CD4-positive, alpha-beta T cell (primary cell): ENCODE measurements around the gene EPB41L4A. TPM values are rescaled to one million over a fixed set of nuclear protein-coding genes. Genes with fewer than 3 reads are reported as not detected.

Experiments used
- ATAC-seq: fragments of 200-7000 bp; cut with Tn5 transposase; one replicate; pipeline ENCODE4 v1.10.0; 2022; ENCODE audit warnings: mild to moderate bottlenecking; ENCODE audit not compliant: poor library complexity
- CTCF ChIA-PET: fragments of 350-600 bp; sonication (Branson Sonifier 250); formaldehyde crosslinking; loops from one replicate; lab custom pipeline; 2021; ENCODE audit warnings: antibody characterized with exemption, inconsistent platforms; lab: Charles Lee
- POLR2A ChIA-PET: fragments of 350-600 bp; sonication (Branson Sonifier 250); formaldehyde crosslinking; loops from one replicate; lab custom pipeline; 2021; ENCODE audit warnings: antibody characterized with exemption, inconsistent platforms; lab: Charles Lee
- DNase-seq, 14 experiments: peaks; one replicate each; pipeline ENCODE4 v3.0.0-alpha.2; 2013 to 2020; ENCODE audit warnings: mixed read lengths in 2 of 14
- H3K27ac ChIP-seq, 2 donors: one replicate each; pipeline versions ENCODE4 v1.5.1 to v1.7.0; 2013; ENCODE audit warnings: low read length in 2 of 2, low read depth in 1 of 2, mild to moderate bottlenecking in 1 of 2
- H3K27me3 ChIP-seq, 2 experiments: 1 replicate in 1 of 2; 2 replicates in 1 of 2; pipeline versions ENCODE4 v1.6.1 to v1.7.0; 2013; ENCODE audit warnings: low read length in 2 of 2, control low read depth in 1 of 2, mild to moderate bottlenecking in 1 of 2, moderate library complexity in 1 of 2; ENCODE audit not compliant: insufficient read depth in 2 of 2, control insufficient read depth in 1 of 2
- H3K36me3 ChIP-seq: one replicate; pipeline ENCODE4 v1.6.1; 2013; ENCODE audit warnings: low read length, control low read depth; ENCODE audit not compliant: insufficient read depth
- H3K4me1 ChIP-seq: one replicate; pipeline ENCODE4 v1.6.1; 2013; ENCODE audit warnings: low read length, control low read depth; ENCODE audit not compliant: insufficient read depth
- H3K4me3 ChIP-seq: one replicate; pipeline ENCODE4 v1.5.1; 2013; ENCODE audit warnings: mild to moderate bottlenecking, low read length, moderate library complexity
- H3K9me3 ChIP-seq, 2 experiments: 1 replicate in 1 of 2; 2 replicates in 1 of 2; pipeline versions ENCODE4 v1.6.1 to v1.7.0; 2013; ENCODE audit warnings: low read length in 2 of 2, mild to moderate bottlenecking in 2 of 2, control low read depth in 1 of 2, moderate library complexity in 1 of 2; ENCODE audit not compliant: control insufficient read depth in 1 of 2, insufficient read depth in 1 of 2
- H3K27ac Mint-ChIP-seq: one replicate; pipeline ENCODE4 v1.8.0; 2020; ENCODE audit warnings: mixed read lengths
- H3K27me3 Mint-ChIP-seq: one replicate; pipeline ENCODE4 v1.8.0; 2021; ENCODE audit warnings: mixed read lengths
- H3K36me3 Mint-ChIP-seq: one replicate; pipeline ENCODE4 v1.8.0; 2021; ENCODE audit warnings: low read depth, mixed read lengths
- H3K4me1 Mint-ChIP-seq: one replicate; pipeline ENCODE4 v1.8.0; 2021; ENCODE audit warnings: low read depth, mixed read lengths
- H3K4me3 Mint-ChIP-seq: one replicate; pipeline ENCODE4 v1.8.0; 2020; ENCODE audit warnings: mild to moderate bottlenecking, mixed read lengths
- H3K9me3 Mint-ChIP-seq: one replicate; pipeline ENCODE4 v1.8.0; 2020; ENCODE audit warnings: mixed read lengths
- intact Hi-C, 2 experiments: fragments of 100-400 bp; cut with DNase I in 1 of 2; cut with micrococcal nuclease in 1 of 2; formaldehyde crosslinking; loops; one replicate each; pipeline versions ENCODE4 v1.15.1 to v1.9.0; 2023 to 2025; cut with DNase I, micrococcal nuclease
- total RNA-seq, 174 experiments: library from RNA in 2 of 174; stranded (reverse) in 2 of 174; gene quantifications; one replicate each; pipeline ENCODE4 v1.2.3 and lab custom pipeline; 2021 to 2026
- TF ChIP-seq, protein P1 (sequence below): fragments of 200-600 bp; IDR thresholded peaks from one replicate; pipeline ENCODE4 v1.8.0; 2022; ENCODE audit warnings: antibody characterized with exemption, mild to moderate bottlenecking

Gene EPB41L4A
- total RNA-seq, 2 experiments from 2014 or later, result 0.08 TPM; not detected in 1

DNA sequence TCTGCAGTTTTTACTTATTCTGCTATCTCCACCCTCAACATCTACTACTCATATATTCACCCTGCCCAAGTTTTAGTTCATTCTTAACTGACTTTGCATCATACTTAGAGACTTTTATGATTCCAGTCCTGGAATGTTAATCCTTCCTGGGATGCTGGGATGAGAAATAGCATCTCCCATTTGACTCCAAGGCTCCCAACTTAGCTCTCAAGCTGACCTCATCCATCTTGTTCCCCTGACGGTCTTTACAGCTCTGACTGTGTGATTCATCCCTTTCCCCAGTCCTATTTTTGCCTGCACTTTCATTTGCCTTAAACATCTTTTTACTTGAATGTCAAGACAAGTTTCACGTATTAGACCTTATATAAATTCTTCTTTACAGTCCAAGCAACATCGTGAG, 297.8 kb downstream of the EPB41L4A start:
- POLR2A ChIA-PET, result no interaction called here
- no peak overlapping the region for H3K4me3 ChIP-seq
- H3K4me3 Mint-ChIP-seq, result no peak overlapping the region
- no peak for ATAC-seq
- no peaks in the 10 kb centered on the region for H3K36me3 Mint-ChIP-seq
- no peak overlapping the region for H3K27ac Mint-ChIP-seq
- no peak for DNase-seq
- TF ChIP-seq, protein P1, sequence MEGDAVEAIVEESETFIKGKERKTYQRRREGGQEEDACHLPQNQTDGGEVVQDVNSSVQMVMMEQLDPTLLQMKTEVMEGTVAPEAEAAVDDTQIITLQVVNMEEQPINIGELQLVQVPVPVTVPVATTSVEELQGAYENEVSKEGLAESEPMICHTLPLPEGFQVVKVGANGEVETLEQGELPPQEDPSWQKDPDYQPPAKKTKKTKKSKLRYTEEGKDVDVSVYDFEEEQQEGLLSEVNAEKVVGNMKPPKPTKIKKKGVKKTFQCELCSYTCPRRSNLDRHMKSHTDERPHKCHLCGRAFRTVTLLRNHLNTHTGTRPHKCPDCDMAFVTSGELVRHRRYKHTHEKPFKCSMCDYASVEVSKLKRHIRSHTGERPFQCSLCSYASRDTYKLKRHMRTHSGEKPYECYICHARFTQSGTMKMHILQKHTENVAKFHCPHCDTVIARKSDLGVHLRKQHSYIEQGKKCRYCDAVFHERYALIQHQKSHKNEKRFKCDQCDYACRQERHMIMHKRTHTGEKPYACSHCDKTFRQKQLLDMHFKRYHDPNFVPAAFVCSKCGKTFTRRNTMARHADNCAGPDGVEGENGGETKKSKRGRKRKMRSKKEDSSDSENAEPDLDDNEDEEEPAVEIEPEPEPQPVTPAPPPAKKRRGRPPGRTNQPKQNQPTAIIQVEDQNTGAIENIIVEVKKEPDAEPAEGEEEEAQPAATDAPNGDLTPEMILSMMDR, result no peak
- H3K9me3 ChIP-seq, result no peaks in the 10 kb centered on the region
- intact Hi-C loops, result no loop called here
- CTCF ChIA-PET, result no interaction called here
- no peaks in the 10 kb centered on the region for H3K27me3 ChIP-seq
- H3K27ac ChIP-seq, result no peak overlapping the region
- no peaks in the 10 kb centered on the region for H3K36me3 ChIP-seq
- no peaks in the 10 kb centered on the region for H3K4me1 Mint-ChIP-seq
- H3K27me3 Mint-ChIP-seq, result peaks cover 17% of the 10 kb centered on the region
- peaks cover 3% of the 10 kb centered on the region for H3K9me3 Mint-ChIP-seq
- H3K4me1 ChIP-seq, result no peaks in the 10 kb centered on the region

DNA sequence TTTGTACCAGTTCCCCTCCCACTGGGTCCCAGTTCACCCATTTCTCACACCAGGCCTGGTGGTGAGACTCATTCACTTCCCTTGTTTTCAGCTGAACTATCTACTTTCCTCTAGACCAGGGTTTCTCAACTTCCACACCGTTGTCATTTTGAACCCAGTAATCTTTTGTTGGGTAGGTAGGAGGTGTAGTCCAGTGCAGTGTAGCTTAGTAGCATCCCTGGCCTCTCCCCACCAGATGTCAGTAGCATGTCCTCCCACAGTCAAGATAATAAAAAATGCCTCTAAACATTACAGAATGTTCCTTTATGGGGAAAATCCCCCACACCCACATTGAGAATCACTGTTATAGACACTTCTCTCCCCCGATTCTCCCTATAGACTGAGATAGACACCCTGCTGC, 299.1 kb downstream of the EPB41L4A start:
- ChIA-PET POLR2A (no interaction called here), CTCF (no interaction called here)
- Mint-ChIP-seq H3K27me3 (peaks cover 22% of the 10 kb centered on the region), H3K9me3 (peaks cover 3% of the 10 kb centered on the region), H3K4me1 (no peaks in the 10 kb centered on the region), H3K36me3 (no peaks in the 10 kb centered on the region), H3K27ac (no peak overlapping the region), H3K4me3 (no peak overlapping the region)
- Histone ChIP-seq H3K27me3 (no peaks in the 10 kb centered on the region), H3K27ac (no peak overlapping the region), H3K4me1 (no peaks in the 10 kb centered on the region), H3K36me3 (no peaks in the 10 kb centered on the region), H3K9me3 (no peaks in the 10 kb centered on the region), H3K4me3 (no peak overlapping the region)
- DNase-seq (no peak), ATAC-seq (no peak)
- intact Hi-C loops, result no loop called here
- TF ChIP-seq, protein P1, result no peak

DNA sequence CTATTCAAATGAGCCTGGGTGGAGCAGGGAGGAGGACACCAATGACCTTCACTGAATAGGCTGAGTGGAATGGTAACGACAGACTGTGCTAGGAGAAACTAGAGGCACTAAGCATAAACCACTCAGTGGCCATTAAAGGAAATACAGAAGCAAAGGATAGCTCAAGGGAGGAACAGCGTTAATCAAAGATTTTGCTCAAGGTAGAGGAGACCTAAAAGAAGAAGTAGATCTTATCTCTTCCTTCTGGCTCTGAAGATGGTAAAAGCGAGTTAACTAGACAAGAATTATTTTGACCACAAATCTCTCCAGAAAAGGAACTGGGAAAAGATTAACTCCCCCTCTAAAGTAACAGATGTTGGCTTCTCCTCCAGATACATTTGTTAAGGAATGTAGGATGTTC, 299.6 kb downstream of the EPB41L4A start:
- ATAC-seq, result no peak
- H3K9me3 Mint-ChIP-seq, result peaks cover 3% of the 10 kb centered on the region
- H3K36me3 ChIP-seq, result no peaks in the 10 kb centered on the region
- TF ChIP-seq, protein P1, result no peak
- no peaks in the 10 kb centered on the region for H3K36me3 Mint-ChIP-seq
- intact Hi-C loops, result no loop called here
- no peaks in the 10 kb centered on the region for H3K4me1 Mint-ChIP-seq
- H3K27me3 Mint-ChIP-seq, result peaks cover 22% of the 10 kb centered on the region
- H3K4me3 Mint-ChIP-seq, result no peak overlapping the region
- no peaks in the 10 kb centered on the region for H3K27me3 ChIP-seq
- no peak overlapping the region for H3K27ac ChIP-seq
- H3K4me1 ChIP-seq, result no peaks in the 10 kb centered on the region
- ChIA-PET CTCF (no interaction called here), POLR2A (no interaction called here)
- H3K4me3 ChIP-seq, result no peak overlapping the region
- no peak for DNase-seq
- no peaks in the 10 kb centered on the region for H3K9me3 ChIP-seq
- H3K27ac Mint-ChIP-seq, result no peak overlapping the region
